ENCODE results near the gene AMBP.

The AMBP gene

GRCh38 chr9:114080773-114081440 is 2.8 kb upstream of the AMBP start:
- 91% methylated on average over 7 of the region's 7 CpGs for WGBS
- H3K4me1 ChIP-seq (ENCODE audit: control insufficient read depth, insufficient read depth, low read depth, low read length), result peaks cover 35% of the 10 kb centered on the region

GRCh38 chr9:114080195-114080772 is 2.2 kb upstream of the AMBP start:
- Histone ChIP-seq H3K27me3 (ENCODE audit: control insufficient read depth in 1 of 2, insufficient read depth in 1 of 2, low read length in 2 of 2) (peaks cover 7 to 50% of the 10 kb centered on the region in 2 experiments), H3K23ac (ENCODE audit: low read length in 2 of 2) (no peak overlapping the region), H3K9ac (ENCODE audit: low read length) (no peak overlapping the region), H2BK12ac (ENCODE audit: low read length in 2 of 2) (no peak overlapping the region), H3K9me3 (ENCODE audit: control insufficient read depth, low read length) (no peaks in the 10 kb centered on the region), H3K27ac (ENCODE audit: low read length, poor library complexity, severe bottlenecking) (peak overlapping the region; percentile 89), H3K4me3 (ENCODE audit: insufficient read depth in 1 of 2, low read depth in 1 of 2, low read length in 2 of 2) (no peak overlapping the region), H2BK120ac (ENCODE audit: low read depth, low read length) (no peak overlapping the region), H3K79me1 (replicated peaks; ENCODE audit: low read length, poor library complexity, severe bottlenecking) (no peaks in the 10 kb centered on the region), H4K8ac (ENCODE audit: low read length) (no peak overlapping the region), H2BK15ac (ENCODE audit: low read depth, poor library complexity, severe bottlenecking) (no peak overlapping the region), H3K4ac (ENCODE audit: low read depth in 1 of 2, low read length in 2 of 2) (no peak overlapping the region), H3K4me2 (ENCODE audit: low read length, poor library complexity, severe bottlenecking) (no peak overlapping the region), H2AK5ac (ENCODE audit: low read length, severe bottlenecking) (peak overlapping the region; percentile 91), H2BK5ac (ENCODE audit: low read depth, low read length, poor library complexity, severe bottlenecking) (peak overlapping the region; percentile 66), H3K14ac (ENCODE audit: low read length in 2 of 2) (no peak overlapping the region), H3K18ac (ENCODE audit: low read depth in 1 of 2, low read length in 2 of 2) (no peak overlapping the region), H3K36me3 (ENCODE audit: control insufficient read depth in 1 of 2, insufficient read depth in 2 of 2, low read depth in 1 of 2, low read length in 2 of 2) (no peaks in the 10 kb centered on the region), H2AFZ (ENCODE audit: low read depth, low read length) (no peak overlapping the region), H4K91ac (ENCODE audit: low read length) (no peak overlapping the region), H3K4me1 (ENCODE audit: control insufficient read depth, insufficient read depth, low read depth, low read length) (peaks cover 34% of the 10 kb centered on the region)
- WGBS, result 87% methylated on average over 5 of the region's 5 CpGs
- DNase-seq, result no peak

More at GRCh38 chr9:114080773-114081440, 2.8 kb upstream of the AMBP start:
- H2BK12ac ChIP-seq (ENCODE audit: low read length in 2 of 2), result no peak overlapping the region
- H3K27ac ChIP-seq (ENCODE audit: low read length, poor library complexity, severe bottlenecking), result peak overlapping the region; percentile 89
- H3K14ac ChIP-seq (ENCODE audit: low read length in 2 of 2), result no peak overlapping the region
- no peak overlapping the region for H4K91ac ChIP-seq (ENCODE audit: low read length)
- H3K4me3 ChIP-seq (ENCODE audit: insufficient read depth in 1 of 2, low read depth in 1 of 2, low read length in 2 of 2), result no peak overlapping the region
- H3K79me1 ChIP-seq (replicated peaks; ENCODE audit: low read length, poor library complexity, severe bottlenecking), result no peaks in the 10 kb centered on the region
- no peak overlapping the region for H3K23ac ChIP-seq (ENCODE audit: low read length in 2 of 2)
- no peaks in the 10 kb centered on the region for H3K9me3 ChIP-seq (ENCODE audit: control insufficient read depth, low read length)
- H2AFZ ChIP-seq (ENCODE audit: low read depth, low read length), result no peak overlapping the region
- H2AK5ac ChIP-seq (ENCODE audit: low read length, severe bottlenecking), result peak overlapping the region; percentile 95
- H4K8ac ChIP-seq (ENCODE audit: low read length), result no peak overlapping the region
- H2BK120ac ChIP-seq (ENCODE audit: low read depth, low read length), result no peak overlapping the region
- peaks cover 7 to 50% of the 10 kb centered on the region in 2 experiments for H3K27me3 ChIP-seq (ENCODE audit: control insufficient read depth in 1 of 2, insufficient read depth in 1 of 2, low read length in 2 of 2)
- H2BK5ac ChIP-seq (ENCODE audit: low read depth, low read length, poor library complexity, severe bottlenecking), result peak overlapping the region; percentile 85
- no peak overlapping the region for H3K4ac ChIP-seq (ENCODE audit: low read depth in 1 of 2, low read length in 2 of 2)
- no peak overlapping the region for H3K9ac ChIP-seq (ENCODE audit: low read length)
- H2BK15ac ChIP-seq (ENCODE audit: low read depth, poor library complexity, severe bottlenecking), result no peak overlapping the region
- H3K18ac ChIP-seq (ENCODE audit: low read depth in 1 of 2, low read length in 2 of 2), result no peak overlapping the region
- no peaks in the 10 kb centered on the region for H3K36me3 ChIP-seq (ENCODE audit: control insufficient read depth in 1 of 2, insufficient read depth in 2 of 2, low read depth in 1 of 2, low read length in 2 of 2)
- H3K4me2 ChIP-seq (ENCODE audit: low read length, poor library complexity, severe bottlenecking), result peak overlapping the region; percentile 56
- DNase-seq, result no peak

GRCh38 chr9:114078781-114079156 is 669 bp upstream of the AMBP start:
- no peak overlapping the region for H3K18ac ChIP-seq (ENCODE audit: low read depth in 1 of 2, low read length in 2 of 2)
- WGBS, result 81% methylated on average over 7 of the region's 7 CpGs
- no peak overlapping the region for H3K4me3 ChIP-seq (ENCODE audit: insufficient read depth in 1 of 2, low read depth in 1 of 2, low read length in 2 of 2)
- H4K8ac ChIP-seq (ENCODE audit: low read length), result no peak overlapping the region
- no peak overlapping the region for H3K14ac ChIP-seq (ENCODE audit: low read length in 2 of 2)
- no peak overlapping the region for H3K27ac ChIP-seq (ENCODE audit: low read length, poor library complexity, severe bottlenecking)
- H2AK5ac ChIP-seq (ENCODE audit: low read length, severe bottlenecking), result peak overlapping the region; percentile 41
- no peak overlapping the region for H2BK12ac ChIP-seq (ENCODE audit: low read length in 2 of 2)
- H3K79me1 ChIP-seq (replicated peaks; ENCODE audit: low read length, poor library complexity, severe bottlenecking), result no peaks in the 10 kb centered on the region
- no peak overlapping the region for H2AFZ ChIP-seq (ENCODE audit: low read depth, low read length)
- DNase-seq, result no peak
- peaks cover 7 to 64% of the 10 kb centered on the region in 2 experiments for H3K27me3 ChIP-seq (ENCODE audit: control insufficient read depth in 1 of 2, insufficient read depth in 1 of 2, low read length in 2 of 2)
- H4K91ac ChIP-seq (ENCODE audit: low read length), result no peak overlapping the region
- no peaks in the 10 kb centered on the region for H3K9me3 ChIP-seq (ENCODE audit: control insufficient read depth, low read length)
- H3K4ac ChIP-seq (ENCODE audit: low read depth in 1 of 2, low read length in 2 of 2), result no peak overlapping the region
- no peak overlapping the region for H3K4me2 ChIP-seq (ENCODE audit: low read length, poor library complexity, severe bottlenecking)
- H2BK120ac ChIP-seq (ENCODE audit: low read depth, low read length), result no peak overlapping the region
- H3K9ac ChIP-seq (ENCODE audit: low read length), result no peak overlapping the region
- no peaks in the 10 kb centered on the region for H3K36me3 ChIP-seq (ENCODE audit: control insufficient read depth in 1 of 2, insufficient read depth in 2 of 2, low read depth in 1 of 2, low read length in 2 of 2)
- no peak overlapping the region for H2BK5ac ChIP-seq (ENCODE audit: low read depth, low read length, poor library complexity, severe bottlenecking)
- H3K23ac ChIP-seq (ENCODE audit: low read length in 2 of 2), result no peak overlapping the region
- no peak overlapping the region for H2BK15ac ChIP-seq (ENCODE audit: low read depth, poor library complexity, severe bottlenecking)
- H3K4me1 ChIP-seq (ENCODE audit: control insufficient read depth, insufficient read depth, low read depth, low read length), result peaks cover 32% of the 10 kb centered on the region

- Histone ChIP-seq H2BK12ac (ENCODE audit: low read length in 2 of 2) (no peak overlapping the region), H4K8ac (ENCODE audit: low read length) (no peak overlapping the region), H3K79me1 (replicated peaks; ENCODE audit: low read length, poor library complexity, severe bottlenecking) (no peaks in the 10 kb centered on the region), H4K91ac (ENCODE audit: low read length) (no peak overlapping the region), H2BK15ac (ENCODE audit: low read depth, poor library complexity, severe bottlenecking) (no peak overlapping the region), H3K14ac (ENCODE audit: low read length in 2 of 2) (no peak overlapping the region), H2BK120ac (ENCODE audit: low read depth, low read length) (no peak overlapping the region), H3K4me2 (ENCODE audit: low read length, poor library complexity, severe bottlenecking) (no peak overlapping the region), H3K4me1 (ENCODE audit: control insufficient read depth, insufficient read depth, low read depth, low read length) (peaks cover 32% of the 10 kb centered on the region), H2AFZ (ENCODE audit: low read depth, low read length) (no peak overlapping the region), H3K9ac (ENCODE audit: low read length) (no peak overlapping the region), H3K4ac (ENCODE audit: low read depth in 1 of 2, low read length in 2 of 2) (no peak overlapping the region), H2AK5ac (ENCODE audit: low read length, severe bottlenecking) (no peak overlapping the region), H3K18ac (ENCODE audit: low read depth in 1 of 2, low read length in 2 of 2) (no peak overlapping the region), H2BK5ac (ENCODE audit: low read depth, low read length, poor library complexity, severe bottlenecking) (no peak overlapping the region), H3K27me3 (ENCODE audit: control insufficient read depth in 1 of 2, insufficient read depth in 1 of 2, low read length in 2 of 2) (peaks cover 7 to 65% of the 10 kb centered on the region in 2 experiments), H3K23ac (ENCODE audit: low read length in 2 of 2) (no peak overlapping the region), H3K27ac (ENCODE audit: low read length, poor library complexity, severe bottlenecking) (no peak overlapping the region), H3K4me3 (ENCODE audit: insufficient read depth in 1 of 2, low read depth in 1 of 2, low read length in 2 of 2) (no peak overlapping the region), H3K36me3 (ENCODE audit: control insufficient read depth in 1 of 2, insufficient read depth in 2 of 2, low read depth in 1 of 2, low read length in 2 of 2) (no peaks in the 10 kb centered on the region), H3K9me3 (ENCODE audit: control insufficient read depth, low read length) (no peaks in the 10 kb centered on the region)
- WGBS, result 88% methylated on average over 7 of the region's 7 CpGs
- DNase-seq, result no peak
Observed at GRCh38 chr9:114077162-114077837, 800 bp downstream of the AMBP start.
